Stimulated activated CD4-positive, alpha-beta T cell treated with anti-CD3 and anti-CD28 coated beads, Interleukin-4, amount 100 ng/mL, for 4 hours (primary cell): ENCODE data around the gene ORC4.
"Not testable (repeated sequence)": the region's sequence is repeated elsewhere in the genome, so short reads cannot be mapped to it uniquely, and the experiment has no call there.

Experiments
- DNase-seq, 2 experiments: peaks; one replicate each; pipeline ENCODE4 v3.0.0-alpha.2; 2020

The ORC4 gene

DNA sequence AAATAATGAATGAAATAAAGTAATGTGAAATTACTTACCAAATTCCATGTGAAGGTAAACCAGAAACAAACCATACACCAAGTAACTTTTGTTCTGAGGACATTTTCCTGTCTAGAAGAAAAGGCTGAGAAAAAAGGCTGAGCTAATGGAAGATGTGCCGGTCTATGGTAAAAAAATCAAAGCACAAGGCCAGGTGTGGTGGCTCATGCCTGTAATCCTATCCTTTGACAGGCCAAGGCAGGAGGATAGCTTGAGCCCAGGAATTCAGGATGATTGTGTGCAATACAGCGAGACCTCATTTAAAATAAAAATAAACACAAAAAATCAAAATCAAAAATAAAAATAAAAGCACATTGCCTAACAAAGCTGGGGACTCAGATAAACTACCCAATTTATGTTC is 6.7 kb downstream of the ORC4 start:
- no peak for DNase-seq

DNA sequence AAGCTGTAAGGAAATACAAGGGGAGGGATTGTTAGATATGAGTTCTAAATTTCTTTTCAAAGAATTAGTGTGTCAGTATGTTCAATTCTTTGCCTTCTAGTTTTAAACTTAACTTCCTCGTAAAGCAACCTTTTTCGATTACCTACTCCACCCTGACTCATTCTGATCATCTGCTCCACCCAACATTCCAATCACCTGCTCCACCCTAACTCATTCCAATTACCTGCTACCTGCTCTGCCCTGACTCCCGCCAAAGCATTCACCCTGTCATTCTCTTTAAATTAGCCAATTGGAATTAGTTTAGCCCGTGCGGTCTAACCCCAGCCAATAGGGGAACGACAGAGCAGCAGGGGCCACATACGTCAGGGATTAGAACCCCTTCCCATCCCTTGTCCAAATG is 12.1 kb downstream of the ORC4 start:
- DNase-seq: not testable (repeated sequence)

DNA sequence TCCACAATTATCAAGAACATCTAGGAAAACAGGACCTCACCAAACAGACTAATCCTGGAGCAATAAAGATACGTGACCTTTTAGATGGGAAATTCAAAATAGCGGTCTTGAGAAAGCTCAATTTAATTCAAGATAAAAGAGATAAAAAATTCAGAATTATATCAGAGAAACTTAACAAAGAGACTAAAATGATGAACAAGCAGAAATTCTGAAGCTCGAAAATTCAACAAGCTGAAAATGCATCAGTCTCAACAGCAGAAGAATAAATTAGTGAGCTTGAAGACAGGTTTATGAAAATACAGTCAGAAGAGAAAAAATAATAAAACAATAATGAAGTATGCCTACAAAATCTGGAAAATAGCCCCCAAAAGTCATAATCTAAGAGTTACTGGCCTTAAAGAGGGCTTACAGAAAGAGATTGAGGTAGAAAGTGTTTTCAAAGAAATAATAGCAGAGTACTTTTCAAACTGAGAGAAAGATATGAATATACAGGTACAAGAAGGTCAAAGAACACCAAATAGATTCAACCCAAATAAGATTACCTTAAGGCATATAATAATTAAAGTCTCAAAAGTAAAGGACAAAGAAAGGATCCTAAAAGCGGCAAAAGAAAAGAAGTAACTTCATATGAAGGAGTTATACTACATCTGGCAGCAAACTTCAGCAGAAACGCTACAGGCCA is 13.2 kb downstream of the ORC4 start:
- DNase-seq: no peak

DNA sequence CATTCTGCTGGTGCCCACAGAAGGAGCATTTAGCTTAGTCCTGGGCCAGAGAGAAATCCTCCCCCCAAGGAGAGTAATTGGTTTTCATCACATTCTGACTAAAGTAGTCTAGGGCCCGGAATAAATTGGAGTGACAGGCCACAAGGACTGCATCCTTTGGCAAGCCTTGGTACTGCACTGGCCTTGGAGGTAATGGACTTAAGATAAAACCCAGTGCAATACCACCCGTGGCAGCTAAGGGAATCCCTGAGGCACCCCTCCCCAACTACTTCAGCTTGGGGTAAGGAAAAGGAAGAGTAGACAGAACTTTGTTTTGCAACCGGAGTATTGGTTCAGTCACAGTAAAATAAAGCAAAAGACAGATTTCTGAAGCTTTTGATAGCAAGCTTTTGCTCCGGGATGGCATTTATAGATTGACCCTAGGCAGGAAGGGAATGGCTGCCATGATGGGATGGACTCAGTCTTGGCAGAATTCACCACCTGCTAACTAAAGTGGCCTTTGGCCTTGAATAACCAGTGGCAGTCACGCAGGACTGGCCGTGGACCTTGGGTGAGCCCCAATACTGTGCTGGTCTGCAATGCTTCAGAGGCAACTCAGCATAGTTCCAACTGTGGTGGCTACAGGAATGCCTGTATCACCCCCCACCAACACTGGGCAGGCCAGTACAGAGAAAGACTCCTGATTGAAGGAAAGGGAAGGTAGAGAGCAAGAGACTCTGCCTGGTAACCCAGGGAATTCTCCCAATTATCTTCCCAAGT is 14.1 kb downstream of the ORC4 start:
- no peak for DNase-seq

DNA sequence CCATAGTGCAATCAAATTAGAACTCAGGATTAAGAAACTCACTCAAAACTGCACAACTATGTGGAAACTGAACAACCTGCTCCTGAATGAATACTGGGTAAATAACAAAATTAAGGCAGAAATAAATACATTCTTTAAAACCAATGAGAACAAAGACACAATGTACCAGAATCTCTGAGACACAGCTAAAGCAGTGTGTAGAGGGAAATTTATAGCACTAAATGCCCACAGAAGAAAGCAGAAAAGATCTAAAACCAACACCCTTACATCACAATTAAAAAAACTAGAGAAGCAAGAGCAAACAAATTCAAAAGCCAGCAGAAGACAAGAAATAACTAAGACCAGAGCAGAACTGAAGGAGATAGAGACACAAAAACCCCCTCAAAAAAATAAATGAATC is 18.1 kb downstream of the ORC4 start:
- not testable (repeated sequence) for DNase-seq

DNA sequence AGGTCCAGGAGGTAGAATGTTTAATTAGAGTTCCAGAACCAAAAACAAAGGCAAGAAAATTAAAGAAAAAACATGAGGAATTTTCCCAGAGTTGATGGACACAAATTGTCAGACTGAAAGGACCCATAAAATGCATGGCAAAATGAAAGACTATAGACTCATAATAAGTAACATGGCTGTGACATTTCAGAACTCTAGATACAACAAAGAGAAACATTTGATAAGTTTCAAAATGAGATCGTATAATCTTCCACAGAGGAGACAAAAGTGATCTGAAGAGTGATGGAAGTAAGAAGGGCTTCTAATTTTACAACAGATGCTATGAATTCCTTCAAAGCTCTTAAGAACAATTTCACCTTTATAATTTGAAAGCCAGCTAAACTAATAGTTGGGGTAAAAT is 20.4 kb downstream of the ORC4 start:
- DNase-seq: no peak

DNA sequence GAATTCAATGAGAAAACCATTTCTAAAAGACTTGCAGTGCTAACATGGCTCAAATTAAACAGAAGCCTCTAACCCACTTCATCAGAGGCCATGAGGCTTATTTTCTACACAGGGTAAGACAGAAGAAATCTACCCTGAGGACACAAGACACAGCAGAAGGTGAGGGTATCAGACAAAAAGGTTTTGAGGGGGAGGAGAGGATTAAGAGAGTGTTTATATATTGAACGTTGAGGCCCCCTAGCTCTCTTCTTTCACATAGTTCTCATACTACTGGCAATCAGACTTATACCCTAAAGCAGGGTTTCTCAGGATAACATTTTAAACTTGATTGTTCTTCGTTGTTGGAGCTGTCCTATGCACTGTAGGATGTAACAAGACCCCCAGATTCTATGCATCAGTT is 21.4 kb downstream of the ORC4 start:
- no peak for DNase-seq

DNA sequence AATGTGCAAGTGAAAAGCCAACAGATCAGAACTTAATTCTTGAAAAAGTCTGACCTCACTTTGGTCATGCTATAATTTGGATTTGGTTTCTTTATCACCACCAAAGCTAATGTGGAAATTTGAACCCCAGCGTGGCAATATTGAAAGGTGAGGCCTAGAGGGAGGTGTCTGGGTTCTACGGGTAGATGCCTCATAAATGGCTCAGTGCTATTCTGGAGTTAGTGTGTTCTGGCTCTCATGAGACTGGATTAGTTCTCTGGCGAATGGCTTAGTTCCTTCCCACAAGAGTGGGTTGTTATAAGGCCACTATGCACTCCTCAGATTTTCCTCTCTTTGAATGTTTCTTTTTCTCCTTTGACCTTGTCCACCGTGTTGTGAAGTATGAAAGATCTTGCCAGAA is 22.3 kb downstream of the ORC4 start:
- DNase-seq: no peak

DNA sequence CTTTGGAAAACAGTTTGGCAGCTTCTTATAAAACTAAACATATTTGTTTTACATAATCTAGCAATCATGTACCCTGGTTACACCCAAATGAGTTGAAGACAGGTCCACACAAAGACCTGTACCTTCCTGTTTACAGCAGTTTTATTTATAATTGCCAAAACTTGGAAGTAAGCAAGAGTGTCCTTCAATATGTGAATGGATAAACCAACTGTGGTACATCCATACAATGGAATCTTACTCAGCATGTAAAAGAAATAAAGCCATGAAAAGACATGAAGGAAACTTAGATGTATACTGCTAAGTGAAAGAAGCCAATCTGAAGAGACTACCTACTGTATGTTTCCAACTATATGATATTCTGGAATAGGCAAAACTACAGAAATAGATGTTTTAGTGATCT is 23.7 kb downstream of the ORC4 start:
- DNase-seq: no peak

DNA sequence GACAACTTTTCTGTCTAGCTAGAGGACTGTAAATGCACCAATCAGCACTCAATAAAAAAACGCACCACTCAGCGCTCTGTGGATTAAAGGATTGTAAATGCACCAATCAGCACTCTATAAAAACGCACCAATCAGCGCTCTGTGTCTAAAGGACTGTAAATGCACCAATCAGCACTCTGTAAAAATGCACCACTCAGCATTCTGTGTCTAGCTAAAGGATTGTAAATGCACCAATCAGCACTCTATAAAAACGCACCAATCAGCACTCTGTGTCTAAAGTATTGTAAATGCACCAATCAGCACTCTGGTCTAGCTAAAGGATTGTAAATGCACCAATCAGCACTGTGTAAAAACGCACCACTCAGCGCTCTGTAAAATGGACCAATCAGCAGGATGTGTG is 25.6 kb downstream of the ORC4 start:
- not testable (repeated sequence) for DNase-seq

DNA sequence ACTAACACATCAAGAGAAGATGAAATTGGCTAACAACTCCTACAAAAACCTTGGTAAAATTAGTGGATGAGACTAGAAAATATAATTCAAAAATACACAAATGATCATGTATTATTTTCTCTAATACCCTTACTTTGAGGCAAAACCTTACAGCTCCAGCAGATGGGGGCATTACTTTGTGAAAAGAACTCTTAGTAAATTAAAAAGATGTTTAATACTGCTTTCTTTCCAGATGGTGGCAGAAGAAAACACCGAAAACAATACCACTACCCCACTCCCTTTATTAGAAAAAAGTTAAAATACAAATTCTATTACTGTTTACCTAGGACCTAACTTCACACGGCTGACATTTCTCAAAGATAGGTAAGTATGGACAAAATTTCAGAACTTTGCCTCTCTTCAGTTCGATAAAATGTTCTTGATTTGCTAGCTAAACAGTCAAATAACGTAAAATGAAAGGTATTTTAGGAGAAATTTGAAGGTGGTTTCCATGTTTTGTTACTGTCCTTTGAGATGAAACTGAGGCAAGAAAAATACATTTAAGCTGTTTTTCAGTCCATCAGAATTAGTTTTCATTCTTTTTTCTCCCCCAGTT is 30.6 kb downstream of the ORC4 start:
- DNase-seq: no peak

DNA sequence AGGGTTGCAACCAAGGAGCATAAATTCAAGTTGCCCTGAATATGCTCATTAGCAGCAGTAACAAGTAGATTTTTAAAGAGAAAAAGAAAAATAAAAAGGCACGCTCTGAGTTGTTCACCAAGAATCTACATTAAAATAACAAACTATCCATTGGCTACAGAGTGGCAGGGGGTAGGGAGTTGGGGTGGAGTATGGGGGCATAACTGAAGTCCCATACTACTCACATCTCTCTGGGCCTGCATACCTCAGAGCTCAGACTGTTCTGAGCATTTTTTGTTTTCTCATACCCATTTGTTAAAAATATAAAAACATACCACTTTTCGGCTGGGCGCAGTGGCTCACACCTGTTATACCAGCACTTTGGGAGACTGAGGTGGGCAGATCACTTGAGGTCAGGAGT is 31.4 kb downstream of the ORC4 start:
- DNase-seq: no peak

DNA sequence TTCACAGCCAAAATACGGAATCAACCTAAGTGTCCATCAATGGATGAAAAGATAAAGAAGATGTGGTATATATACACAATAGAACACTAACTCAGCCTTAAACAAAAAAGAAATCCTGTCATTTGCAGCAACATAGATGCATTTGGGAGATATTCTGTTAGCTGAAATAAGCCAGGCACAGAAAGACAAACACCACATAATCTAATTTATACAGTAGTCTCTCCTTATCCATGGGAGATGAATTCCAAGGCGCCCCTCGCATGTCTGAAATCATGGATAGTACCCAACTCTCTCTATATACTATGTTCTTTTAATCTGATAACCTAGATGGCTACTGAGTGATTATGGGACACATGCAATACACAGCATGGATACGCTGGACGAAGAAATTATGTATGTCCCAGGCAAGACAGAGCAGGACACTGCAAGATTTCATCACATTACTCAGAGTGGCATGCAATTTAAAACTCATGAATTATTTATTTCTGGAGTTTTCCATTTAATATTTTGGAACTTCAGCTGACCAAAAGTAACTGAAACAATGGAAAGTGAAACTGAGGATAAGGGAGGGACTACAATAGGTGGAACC is 39.5 kb downstream of the ORC4 start:
- no peak for DNase-seq

DNA sequence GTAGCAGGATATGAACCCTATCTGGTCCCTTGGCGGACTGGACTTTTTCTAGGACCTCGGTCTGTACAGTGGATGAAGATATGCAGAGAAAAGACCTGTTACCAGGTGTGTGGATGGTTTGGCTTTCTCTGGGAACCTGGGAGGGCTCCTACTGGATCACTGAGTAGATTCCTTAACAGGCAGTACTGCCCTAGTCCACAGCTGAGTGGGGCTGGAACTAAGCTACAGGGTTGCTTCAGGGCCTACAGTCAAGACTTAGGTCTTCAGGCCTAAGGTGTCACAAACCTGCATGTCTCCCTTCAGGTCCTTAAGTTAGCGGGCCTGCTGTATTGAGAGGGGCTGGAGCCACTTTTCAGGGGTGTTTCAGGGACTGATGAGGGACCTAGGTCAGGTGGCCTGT is 42.9 kb downstream of the ORC4 start:
- DNase-seq: no peak

DNA sequence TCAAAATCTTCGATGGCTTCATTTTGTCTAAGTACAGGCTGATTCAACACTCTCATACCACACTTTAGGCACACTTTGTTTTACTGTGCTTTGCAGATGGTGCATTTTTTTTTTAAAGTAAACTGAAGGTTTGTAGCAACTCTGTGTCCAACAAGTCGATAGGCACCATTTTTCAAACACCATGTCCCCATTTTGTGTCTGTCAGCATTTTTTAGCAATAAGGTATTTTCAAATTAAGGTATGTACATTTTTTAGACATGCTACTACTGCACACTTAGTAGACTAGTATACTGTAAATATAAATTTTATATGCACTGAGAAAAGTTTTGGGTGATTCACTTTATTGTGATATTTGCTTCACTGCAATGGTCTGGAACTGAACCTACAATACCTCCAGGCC is 44.4 kb downstream of the ORC4 start:
- no peak for DNase-seq

DNA sequence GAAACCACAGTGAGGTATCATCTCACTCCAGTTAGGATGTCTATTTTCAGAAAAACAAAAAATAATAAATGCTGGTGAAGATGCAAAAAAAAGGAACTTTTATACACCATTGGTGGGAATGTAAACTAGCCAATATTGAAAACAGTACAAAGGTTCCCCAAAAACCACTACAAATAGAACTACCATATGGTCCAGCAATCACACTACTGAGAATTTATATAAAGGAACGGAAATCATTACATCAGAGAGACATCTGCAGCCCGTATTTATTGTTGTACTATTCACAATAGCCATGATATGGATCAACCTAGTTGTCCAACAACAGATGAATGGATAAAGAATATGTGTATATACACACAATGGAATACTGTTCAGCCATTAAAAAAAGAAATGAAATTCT is 52.0 kb downstream of the ORC4 start:
- DNase-seq: no peak

DNA sequence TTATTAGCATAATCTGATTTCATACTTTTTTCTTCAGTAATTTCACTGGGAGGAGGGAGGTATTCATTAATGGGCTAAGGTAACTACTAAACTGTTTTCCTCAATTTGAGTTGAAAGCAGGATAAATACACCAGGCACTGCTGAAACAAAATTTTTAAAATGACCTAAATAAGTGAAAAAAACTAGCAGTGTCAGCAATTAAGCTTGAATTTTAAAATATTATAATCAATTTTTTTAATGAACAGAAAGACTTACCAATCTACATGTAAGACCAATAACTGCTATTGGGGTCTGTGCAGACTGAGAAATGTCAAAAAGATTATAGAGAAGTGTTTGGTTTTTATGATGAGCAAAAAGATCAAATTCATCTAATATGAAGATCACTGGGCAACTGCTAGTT is 68.4 kb downstream of the ORC4 start:
- DNase-seq: no peak

DNA sequence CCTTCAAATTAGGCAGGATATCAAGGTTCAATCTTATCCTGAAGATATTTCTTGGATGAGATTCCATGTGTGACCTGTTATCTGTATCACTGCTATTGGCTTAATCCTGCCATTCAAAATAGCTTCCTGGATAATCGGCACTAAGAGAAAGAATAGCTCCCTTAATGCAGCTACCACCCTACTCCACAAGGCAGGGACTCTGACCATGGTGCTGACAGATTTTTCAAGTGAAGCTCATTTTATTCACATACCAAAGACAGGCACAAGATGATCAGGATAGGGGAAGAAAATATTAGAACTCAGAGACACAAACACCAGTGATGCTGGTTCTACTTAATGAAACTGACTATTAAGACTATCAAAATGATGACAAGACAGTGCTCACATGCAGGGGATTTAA is 74.9 kb downstream of the ORC4 start:
- DNase-seq: no peak

DNA sequence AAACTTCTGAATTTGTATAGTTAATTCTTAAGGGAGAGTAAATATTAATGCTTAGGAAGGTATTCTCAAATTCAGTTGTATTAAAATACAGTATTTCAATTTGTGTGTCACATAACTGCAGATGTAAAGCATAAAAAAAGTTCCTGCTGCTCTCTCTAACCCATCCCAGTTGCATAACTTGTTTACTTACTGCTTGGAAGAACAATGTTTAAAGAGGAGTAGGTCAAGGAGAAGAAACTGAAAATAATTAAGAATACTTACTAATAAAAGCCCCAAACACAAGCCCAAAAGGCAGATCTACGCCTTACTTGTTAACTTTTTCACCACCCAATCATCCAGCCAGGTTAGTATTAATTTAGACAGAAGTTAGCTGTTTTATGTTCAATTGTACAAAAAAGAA is 81.2 kb downstream of the ORC4 start:
- DNase-seq: no peak

DNA sequence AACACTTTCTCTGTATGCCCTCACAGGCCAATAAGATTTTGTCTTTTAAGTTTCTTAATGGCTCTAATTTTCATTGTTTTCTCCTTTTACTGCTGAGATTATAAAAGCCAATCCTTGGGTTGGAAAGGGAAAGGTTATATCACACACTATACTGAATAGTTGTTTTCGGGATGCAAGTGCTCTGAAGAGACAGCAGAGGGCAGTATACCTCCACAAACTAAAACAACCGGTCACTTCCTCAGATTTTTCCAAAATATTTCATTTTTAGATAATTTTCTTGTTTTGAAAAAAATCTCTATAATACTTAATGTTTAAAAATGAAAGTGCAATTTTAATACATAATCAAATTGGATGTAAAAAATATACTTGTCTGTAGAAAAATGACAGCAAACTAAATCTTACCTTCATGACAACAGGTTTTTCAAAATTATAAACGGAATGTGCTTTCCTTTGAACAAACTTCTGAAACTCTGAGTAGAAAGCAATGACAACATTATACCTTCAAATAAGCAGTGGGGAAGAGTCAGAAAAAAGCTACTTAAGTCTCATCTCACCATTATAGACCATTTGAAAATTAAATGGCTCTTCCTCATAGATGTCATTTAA is 82.7 kb downstream of the ORC4 start:
- no peak for DNase-seq

DNA sequence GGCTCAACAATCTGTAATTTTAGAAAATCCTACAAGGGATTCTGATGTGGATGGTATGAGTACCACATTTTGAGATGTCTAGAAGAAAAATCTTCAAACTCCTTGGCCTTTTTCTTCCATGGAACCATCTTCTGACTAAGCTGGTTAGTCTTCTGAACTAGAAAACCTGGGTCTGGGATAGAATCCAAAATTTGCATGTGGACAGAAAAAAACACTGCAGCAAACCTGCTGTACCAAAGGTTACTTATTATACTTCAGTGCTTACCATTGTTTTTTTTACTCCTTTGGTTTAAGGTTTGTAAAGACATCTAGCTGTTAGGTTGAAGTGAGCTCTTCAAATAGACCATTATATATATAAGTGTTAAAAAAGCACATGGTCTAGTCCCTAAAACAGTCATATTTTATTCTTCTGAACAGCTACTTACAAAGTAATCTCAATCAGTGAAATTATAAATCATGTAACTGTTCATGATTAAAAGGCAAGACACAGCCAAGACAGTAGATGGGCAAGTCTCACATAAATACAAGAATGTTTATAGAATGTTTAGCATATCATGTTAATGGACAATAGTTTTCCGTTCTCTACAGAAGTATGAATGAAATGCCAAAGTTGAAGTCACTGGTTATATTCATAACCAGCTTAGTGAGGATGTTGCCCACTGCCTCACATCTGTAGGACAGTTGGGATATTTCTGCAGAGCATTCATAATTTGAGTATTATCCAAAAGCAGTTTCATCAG is 85.5 kb downstream of the ORC4 start:
- no peak for DNase-seq

DNA sequence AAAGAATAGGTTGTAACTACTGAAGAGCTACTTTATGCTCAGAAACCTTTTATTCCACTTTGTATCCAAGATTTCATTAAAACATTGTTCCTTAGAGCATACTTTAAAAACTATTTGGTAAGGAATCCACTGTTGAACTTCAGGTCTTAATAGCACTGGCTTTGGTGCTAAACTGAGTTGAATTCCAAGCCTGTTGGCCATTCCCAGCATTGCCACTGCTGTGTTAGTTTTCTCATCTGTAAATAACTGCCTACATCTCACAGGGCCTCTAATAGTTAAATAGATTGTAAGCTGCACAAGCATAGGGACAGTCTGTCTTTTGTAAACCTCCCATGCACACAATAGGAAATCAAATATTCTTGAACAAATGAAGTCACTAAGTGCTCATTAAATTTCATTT is 86.6 kb downstream of the ORC4 start:
- no peak for DNase-seq

DNA sequence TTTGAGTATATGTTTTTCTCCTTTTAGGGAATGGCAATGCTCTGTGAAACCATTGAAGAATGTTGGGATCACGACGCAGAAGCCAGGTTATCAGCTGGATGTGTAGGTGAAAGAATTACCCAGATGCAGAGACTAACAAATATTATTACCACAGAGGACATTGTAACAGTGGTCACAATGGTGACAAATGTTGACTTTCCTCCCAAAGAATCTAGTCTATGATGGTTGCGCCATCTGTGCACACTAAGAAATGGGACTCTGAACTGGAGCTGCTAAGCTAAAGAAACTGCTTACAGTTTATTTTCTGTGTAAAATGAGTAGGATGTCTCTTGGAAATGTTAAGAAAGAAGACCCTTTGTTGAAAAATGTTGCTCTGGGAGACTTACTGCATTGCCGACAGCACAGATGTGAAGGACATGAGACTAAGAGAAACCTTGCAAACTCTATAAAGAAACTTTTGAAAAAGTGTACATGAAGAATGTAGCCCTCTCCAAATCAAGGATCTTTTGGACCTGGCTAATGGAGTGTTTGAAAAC is 93.4 kb downstream of the ORC4 start:
- no peak for DNase-seq
